Measurements from ENCODE around the gene C19orf38.
"Not testable (repeated sequence)": the region's sequence is repeated elsewhere in the genome, so short reads cannot be mapped to it uniquely, and the experiment has no call there.

The C19orf38 gene

GRCh38 chr19:10868872-10869547 lies 20.8 kb downstream of the C19orf38 start:
- Histone ChIP-seq H2AFZ (ENCODE audit: low read length) (no peak overlapping the region), H3K4me3 (ENCODE audit: low read length, poor library complexity, severe bottlenecking) (no peak overlapping the region), H3K27me3 (ENCODE audit: insufficient read depth, low read length, poor library complexity, severe bottlenecking) (no peaks in the 10 kb centered on the region), H3K36me3 (ENCODE audit: insufficient read depth, low read length) (no peaks in the 10 kb centered on the region), H3K79me2 (ENCODE audit: insufficient read depth, low read length) (peaks cover 20% of the 10 kb centered on the region), H3K9ac (ENCODE audit: low read depth, low read length, poor library complexity, severe bottlenecking) (no peak overlapping the region), H3K9me2 (replicated peaks; ENCODE audit: low read depth, low read length) (no peaks in the 10 kb centered on the region), H3K9me3 (ENCODE audit: insufficient read depth, low read depth, low read length) (no peaks in the 10 kb centered on the region), H4K20me1 (ENCODE audit: insufficient read depth, low read length, poor library complexity, severe bottlenecking) (peaks cover 9% of the 10 kb centered on the region), H3F3A (ENCODE audit: low read depth) (no peaks in the 10 kb centered on the region), H3K4me1 (ENCODE audit: insufficient read depth, low read length, poor library complexity, severe bottlenecking) (peaks cover 11% of the 10 kb centered on the region), H3K4me2 (ENCODE audit: low read depth, low read length, poor library complexity, severe bottlenecking) (no peak overlapping the region)
- TF ChIP-seq EZH2phosphoT487 (IDR thresholded peaks at IDR 0.05; ENCODE audit: borderline replicate concordance) (no peak), CTCF (conservative IDR thresholded peaks at IDR 0.05; ENCODE audit: low read length) (no peak)

GRCh38 chr19:10869872-10870311 lies 21.7 kb downstream of the C19orf38 start:
- Histone ChIP-seq H3K79me2 (ENCODE audit: insufficient read depth, low read length) (peaks cover 28% of the 10 kb centered on the region), H3K4me1 (ENCODE audit: insufficient read depth, low read length, poor library complexity, severe bottlenecking) (peaks cover 11% of the 10 kb centered on the region), H3K9ac (ENCODE audit: low read depth, low read length, poor library complexity, severe bottlenecking) (peak overlapping the region; percentile 68), H4K20me1 (ENCODE audit: insufficient read depth, low read length, poor library complexity, severe bottlenecking) (peaks cover 12% of the 10 kb centered on the region), H3K4me2 (ENCODE audit: low read depth, low read length, poor library complexity, severe bottlenecking) (peak overlapping the region; percentile 78)
- not testable (repeated sequence) for H3K36me3 ChIP-seq (ENCODE audit: insufficient read depth, low read length); H3K9me3 ChIP-seq (ENCODE audit: insufficient read depth, low read depth, low read length); H3F3A ChIP-seq (ENCODE audit: low read depth); H3K4me3 ChIP-seq (ENCODE audit: low read length, poor library complexity, severe bottlenecking); H3K27me3 ChIP-seq (ENCODE audit: insufficient read depth, low read length, poor library complexity, severe bottlenecking); H2AFZ ChIP-seq (ENCODE audit: low read length); H3K9me2 ChIP-seq (replicated peaks; ENCODE audit: low read depth, low read length)

GRCh38 chr19:10870501-10870954 lies 22.3 kb downstream of the C19orf38 start:
- Histone ChIP-seq H3K4me2 (ENCODE audit: low read depth, low read length, poor library complexity, severe bottlenecking) (peak overlapping the region; percentile 78), H3K9ac (ENCODE audit: low read depth, low read length, poor library complexity, severe bottlenecking) (peak overlapping the region; percentile 68), H3K9me3 (ENCODE audit: insufficient read depth, low read depth, low read length) (no peaks in the 10 kb centered on the region), H3K79me2 (ENCODE audit: insufficient read depth, low read length) (peaks cover 34% of the 10 kb centered on the region), H3K4me1 (ENCODE audit: insufficient read depth, low read length, poor library complexity, severe bottlenecking) (peaks cover 11% of the 10 kb centered on the region), H2AFZ (ENCODE audit: low read length) (peak overlapping the region; percentile 88), H3F3A (ENCODE audit: low read depth) (no peaks in the 10 kb centered on the region), H3K36me3 (ENCODE audit: insufficient read depth, low read length) (no peaks in the 10 kb centered on the region), H3K27me3 (ENCODE audit: insufficient read depth, low read length, poor library complexity, severe bottlenecking) (no peaks in the 10 kb centered on the region), H3K9me2 (replicated peaks; ENCODE audit: low read depth, low read length) (no peaks in the 10 kb centered on the region), H4K20me1 (ENCODE audit: insufficient read depth, low read length, poor library complexity, severe bottlenecking) (peaks cover 12% of the 10 kb centered on the region), H3K4me3 (ENCODE audit: low read length, poor library complexity, severe bottlenecking) (peak overlapping the region; percentile 72)
- no peak for TF ChIP-seq EZH2phosphoT487 (IDR thresholded peaks at IDR 0.05; ENCODE audit: borderline replicate concordance)
- TF ChIP-seq CTCF (conservative IDR thresholded peaks at IDR 0.05; ENCODE audit: low read length) = no peak

Data from Loucy (cell line).